Body of pancreas (tissue), 4 donors: ENCODE data around the gene LIG3. TPM values are rescaled to one million over a fixed set of nuclear protein-coding genes. Genes with fewer than 3 reads are reported as not detected.
"Not testable (repeated sequence)": the region's sequence is repeated elsewhere in the genome, so short reads cannot be mapped to it uniquely, and the experiment has no call there.

Experiments used
- ATAC-seq: fragments of 150-250 bp; one replicate; pipeline ENCODE4 v1.9.1; 2016
- DNase-seq, 4 donors: peaks; one replicate each; pipeline ENCODE4 v3.0.0-alpha.2; 2019
- H3K27ac ChIP-seq, 4 donors: fragments of 200-600 bp; sonication (generic); 1 replicate in 3 of 4; 2 replicates in 1 of 4; pipeline versions ENCODE4 v1.5.1 to v1.6.1; 2016 to 2019; ENCODE audit warnings: mild to moderate bottlenecking in 1 of 4, mixed read lengths in 1 of 4, moderate library complexity in 1 of 4
- H3K27me3 ChIP-seq, 2 donors: fragments of 200-600 bp; sonication (generic); one replicate each; pipeline ENCODE4 v1.6.0; 2016; ENCODE audit warnings: mild to moderate bottlenecking in 1 of 2
- H3K36me3 ChIP-seq, 2 donors: fragments of 200-600 bp; sonication (generic); replicated peaks in 1 of 2; 2 replicates each; pipeline ENCODE4 v1.5.1; 2016; ENCODE audit warnings: low read depth in 2 of 2; ENCODE audit not compliant: insufficient read depth in 1 of 2
- H3K4me1 ChIP-seq: fragments of 200-600 bp; sonication (generic); one replicate; pipeline ENCODE4 v1.6.0; 2016
- H3K4me3 ChIP-seq, 2 donors: fragments of 200-600 bp; sonication (generic); 1 replicate in 1 of 2; 2 replicates in 1 of 2; pipeline ENCODE4 v1.5.1; 2016 to 2019
- H3K9me3 ChIP-seq, 3 donors: fragments of 200-600 bp; sonication (generic); 1 replicate in 2 of 3; 2 replicates in 1 of 3; pipeline ENCODE4 v1.5.1; 2016
- POLR2A ChIP-seq, 3 donors: fragments of 450-650 bp; IDR thresholded peaks; one replicate each; pipeline ENCODE4 v1.6.1; 2016; ENCODE audit warnings: antibody characterized with exemption in 3 of 3, mild to moderate bottlenecking in 2 of 3
- WGBS, 2 donors: methylation state at CpG; one replicate each; pipeline ENCODE4 v1.1.5; 2017; 5-methylcytosine and 5-hydroxymethylcytosine counted together
- intact Hi-C: fragments of 100-400 bp; cut with DNase I; formaldehyde crosslinking; loops from one replicate; pipeline ENCODE4 v1.15.1; 2023
- total RNA-seq, 2 donors: library from RNA; depleted of rRNA; stranded (reverse); fragments of >200 nt; gene quantifications; one replicate each; pipeline ENCODE4 v1.1.0, GENCODE V29; 2016
- TF ChIP-seq, protein P1 (sequence below), 7 experiments: fragments of 450-650 bp in 4 of 7; fragments of 200-600 bp in 3 of 7; sonication (generic) in 3 of 7; IDR thresholded peaks; one replicate each; pipeline ENCODE4 v1.5.1; 2016 to 2019; ENCODE audit warnings: antibody characterized with exemption in 7 of 7

The LIG3 gene
- total RNA-seq, 2 donors from 2014 or later, result 19.2 to 28.7 TPM

GRCh38 chr17:34998205-34998604, 17.9 kb downstream of the LIG3 start:
- TF ChIP-seq, protein P1, sequence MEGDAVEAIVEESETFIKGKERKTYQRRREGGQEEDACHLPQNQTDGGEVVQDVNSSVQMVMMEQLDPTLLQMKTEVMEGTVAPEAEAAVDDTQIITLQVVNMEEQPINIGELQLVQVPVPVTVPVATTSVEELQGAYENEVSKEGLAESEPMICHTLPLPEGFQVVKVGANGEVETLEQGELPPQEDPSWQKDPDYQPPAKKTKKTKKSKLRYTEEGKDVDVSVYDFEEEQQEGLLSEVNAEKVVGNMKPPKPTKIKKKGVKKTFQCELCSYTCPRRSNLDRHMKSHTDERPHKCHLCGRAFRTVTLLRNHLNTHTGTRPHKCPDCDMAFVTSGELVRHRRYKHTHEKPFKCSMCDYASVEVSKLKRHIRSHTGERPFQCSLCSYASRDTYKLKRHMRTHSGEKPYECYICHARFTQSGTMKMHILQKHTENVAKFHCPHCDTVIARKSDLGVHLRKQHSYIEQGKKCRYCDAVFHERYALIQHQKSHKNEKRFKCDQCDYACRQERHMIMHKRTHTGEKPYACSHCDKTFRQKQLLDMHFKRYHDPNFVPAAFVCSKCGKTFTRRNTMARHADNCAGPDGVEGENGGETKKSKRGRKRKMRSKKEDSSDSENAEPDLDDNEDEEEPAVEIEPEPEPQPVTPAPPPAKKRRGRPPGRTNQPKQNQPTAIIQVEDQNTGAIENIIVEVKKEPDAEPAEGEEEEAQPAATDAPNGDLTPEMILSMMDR (IDR thresholded peaks at IDR 0.05), result peak; percentile 54 to 88 (median 70)
- TF ChIP-seq POLR2A (IDR thresholded peaks at IDR 0.05), result no peak
- H3K4me3 ChIP-seq, result no peak overlapping the region
- 36 to 46% methylated on average over 5 of the region's 5 CpGs for WGBS, 2 donors
- peak; percentile 85 for ATAC-seq
- peaks cover 16% of the 10 kb centered on the region for H3K4me1 ChIP-seq
- peak; percentile 65 to 77 (median 68) for DNase-seq
- H3K27ac ChIP-seq, result peak overlapping the region in 1 of 4 donors; percentile 41
- H3K9me3 ChIP-seq, result no peaks in the 10 kb centered on the region
- H3K27me3 ChIP-seq, result no peaks in the 10 kb centered on the region
- intact Hi-C loops, result no loop called here
- peaks cover 0 to 9% of the 10 kb centered on the region in 2 donors for H3K36me3 ChIP-seq

DNA sequence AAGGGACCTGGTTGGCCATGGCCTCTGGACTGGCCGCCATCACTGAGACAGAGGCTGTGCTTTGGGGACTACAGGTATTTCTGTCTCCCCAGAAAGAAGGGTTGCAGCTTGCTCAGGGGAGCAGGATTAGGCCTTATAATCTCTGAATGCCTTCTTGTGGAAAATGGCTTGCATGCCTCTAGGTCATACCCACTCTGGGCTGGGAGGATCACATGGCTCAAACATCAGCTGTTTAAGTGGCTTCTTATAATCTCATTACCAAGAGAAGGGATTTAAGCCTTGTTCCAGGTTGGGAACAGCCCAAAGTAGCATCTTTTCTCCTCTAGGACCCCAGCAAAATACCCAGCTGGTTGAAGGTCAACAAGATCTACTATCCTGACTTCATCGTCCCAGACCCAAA, 19.1 kb downstream of the LIG3 start:
- no peak for ATAC-seq
- H3K4me3 ChIP-seq, result no peak overlapping the region
- H3K4me1 ChIP-seq, result peaks cover 16% of the 10 kb centered on the region
- no peak overlapping the region for H3K27ac ChIP-seq
- 80% methylated on average over 2 of the region's 2 CpGs for whole genome bisulfite sequencing, 2 donors
- DNase-seq, result no peak
- TF ChIP-seq POLR2A (IDR thresholded peaks at IDR 0.05), result no peak
- TF ChIP-seq, protein P1 (IDR thresholded peaks at IDR 0.05), result no peak
- peaks cover 0 to 7% of the 10 kb centered on the region in 2 donors for H3K36me3 ChIP-seq
- no peaks in the 10 kb centered on the region for H3K9me3 ChIP-seq
- H3K27me3 ChIP-seq, result no peaks in the 10 kb centered on the region
- intact Hi-C loops, result no loop called here

DNA sequence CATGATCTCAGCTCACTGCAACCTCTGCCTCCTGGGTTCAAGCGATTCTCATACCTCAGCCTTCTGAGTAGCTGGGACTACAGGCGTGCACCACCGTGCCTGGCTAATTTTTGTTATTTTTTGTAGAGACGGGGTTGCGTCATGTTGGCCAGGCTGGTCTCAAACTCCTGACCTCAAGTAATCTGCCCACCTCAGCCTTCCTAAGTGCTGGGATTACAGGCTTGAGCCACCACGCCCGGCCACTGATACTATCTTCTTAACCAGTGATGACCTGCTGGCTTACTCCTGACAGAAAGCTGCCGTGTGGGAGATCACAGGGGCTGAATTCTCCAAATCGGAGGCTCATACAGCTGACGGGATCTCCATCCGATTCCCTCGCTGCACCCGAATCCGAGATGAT, 20.7 kb downstream of the LIG3 start:
- DNase-seq, intact Hi-C loops, H3K36me3 ChIP-seq, H3K4me3 ChIP-seq, H3K27me3 ChIP-seq, ATAC-seq, H3K9me3 ChIP-seq, H3K27ac ChIP-seq: not testable (repeated sequence)
- WGBS, 2 donors, result 87 to 89% methylated on average over 14 of the region's 14 CpGs
- H3K4me1 ChIP-seq, result peaks cover 16% of the 10 kb centered on the region

DNA sequence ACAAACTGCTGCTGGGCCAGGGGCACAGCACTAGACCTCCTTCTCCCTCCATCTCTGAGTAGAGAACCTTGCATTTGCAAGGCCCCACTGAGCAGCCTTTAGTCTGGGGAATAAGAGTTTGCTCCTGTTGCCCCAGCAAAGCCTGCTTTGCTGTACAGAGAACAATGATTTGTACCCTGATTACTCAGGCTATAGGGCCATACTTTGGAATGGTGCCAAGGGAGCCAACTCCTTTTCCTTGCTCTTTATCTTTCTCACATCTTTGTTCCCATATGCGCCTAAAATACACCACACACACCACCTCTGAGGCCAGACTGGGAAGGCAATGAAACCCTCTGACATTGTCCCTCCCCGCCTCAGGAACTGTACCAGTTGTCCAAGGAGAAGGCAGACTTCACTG, 21.2 kb downstream of the LIG3 start:
- ATAC-seq, result no peak
- 89 to 90% methylated on average over 2 of the region's 2 CpGs for WGBS, 2 donors
- TF ChIP-seq, protein P1 (IDR thresholded peaks at IDR 0.05), result no peak
- no peak for TF ChIP-seq POLR2A (IDR thresholded peaks at IDR 0.05)
- intact Hi-C loops, result no loop called here
- peaks cover 15% of the 10 kb centered on the region for H3K4me1 ChIP-seq
- H3K27me3 ChIP-seq, result no peaks in the 10 kb centered on the region
- no peak for DNase-seq
- no peak overlapping the region for H3K27ac ChIP-seq
- no peaks in the 10 kb centered on the region for H3K9me3 ChIP-seq
- peaks cover 0 to 7% of the 10 kb centered on the region in 2 donors for H3K36me3 ChIP-seq
- H3K4me3 ChIP-seq, result no peak overlapping the region

DNA sequence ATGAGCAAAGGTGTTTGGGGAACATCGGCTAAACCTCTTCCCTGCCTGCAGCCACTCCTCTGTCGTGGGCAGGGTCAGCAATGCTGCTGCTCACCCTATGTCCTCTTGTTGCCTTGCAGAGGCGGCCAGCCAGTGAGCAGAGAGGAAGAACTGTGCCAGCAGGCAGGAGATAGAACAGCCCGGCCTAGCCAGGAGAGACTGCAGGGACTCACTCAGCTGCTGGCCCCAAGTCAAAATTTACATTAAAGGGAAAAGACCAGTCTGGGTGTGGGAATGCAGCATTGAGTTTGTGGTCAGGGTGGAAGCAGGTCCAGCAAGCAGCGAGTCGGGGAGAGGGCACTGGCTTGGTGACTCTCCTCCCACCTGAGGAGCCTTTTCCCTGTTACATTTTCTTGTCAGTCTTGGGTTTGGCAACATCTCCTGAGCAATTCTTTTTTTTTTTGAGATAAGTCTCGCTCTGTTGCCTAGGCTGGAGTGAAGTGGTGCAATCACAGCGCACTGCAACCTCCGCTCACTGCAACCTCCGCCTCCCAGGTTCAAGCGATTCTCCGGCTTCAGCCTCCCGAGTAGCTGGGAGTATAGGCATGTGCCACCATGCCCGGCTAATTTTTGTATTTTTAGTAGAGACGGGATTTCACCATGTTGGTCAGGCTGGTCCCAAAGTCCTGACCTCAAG, 22.7 kb downstream of the LIG3 start:
- DNase-seq (no peak), ATAC-seq (no peak)
- no peak overlapping the region for H3K4me3 ChIP-seq
- WGBS, 2 donors, result 75 to 86% methylated on average over 12 to 15 of the region's 15 CpGs
- TF ChIP-seq, protein P1 (IDR thresholded peaks at IDR 0.05), result no peak
- TF ChIP-seq POLR2A (IDR thresholded peaks at IDR 0.05), result no peak
- no peak overlapping the region for H3K27ac ChIP-seq
- H3K9me3 ChIP-seq, result no peaks in the 10 kb centered on the region
- H3K36me3 ChIP-seq, result peaks cover 0 to 13% of the 10 kb centered on the region in 2 donors
- H3K27me3 ChIP-seq, result no peaks in the 10 kb centered on the region
- intact Hi-C loops, result no loop called here
- peaks cover under 1% of the 10 kb centered on the region for H3K4me1 ChIP-seq
